K562 (cell line): ENCODE data around the gene CSTPP1. TPM values are rescaled to one million over a fixed set of nuclear protein-coding genes. Genes with fewer than 3 reads are reported as not detected.

Experiments
- ATAC-seq: fragments of 200-7000 bp; cut with Tn5 transposase; 3 replicates; pipeline ENCODE4 v1.9.1; 2020; ENCODE audit warnings: moderate library complexity
- BruUV-seq: library from RNA; stranded (reverse); fragments of 400-500 nt; replicated peaks from 2 replicates; lab custom pipeline; 2021; lab: Mats Ljungman, UMichigan
- CTCF ChIA-PET: fragments of 300-600 bp; formaldehyde crosslinking; extraction: SDS; loops from one replicate; lab custom pipeline; 2021; ENCODE audit warnings: low intra/inter-chr PET ratio; lab: Yijun Ruan, JAX
- POLR2A ChIA-PET: fragments of 300-600, 350-650 bp; sonication (Branson Sonifier 250); formaldehyde crosslinking; extraction: SDS; loops from one replicate; lab custom pipeline; 2021; ENCODE audit warnings: antibody characterized with exemption, inconsistent platforms; lab: Yijun Ruan, JAX
- DNase-seq, 4 experiments: peaks; one replicate each; pipeline versions ENCODE4 v3.0.0 to v3.0.0-alpha.2; 2011 to 2018; ENCODE audit warnings: low spot score in 3 of 4, mixed read lengths in 3 of 4; ENCODE audit errors: extremely low read depth in 1 of 4
- FAIRE-seq: peaks from 2 replicates; lab custom pipeline; 2011; peaks lifted over from hg19 to GRCh38; lab: Jason Lieb, UNC
- H2AFZ ChIP-seq: 2 replicates; pipeline ENCODE4 v1.6.0; 2011; ENCODE audit warnings: low read depth, low read length, control low read depth, inconsistent platforms
- H3K27ac ChIP-seq: fragments of 200-600 bp; 3 replicates; pipeline ENCODE4 v1.8.0; 2011; ENCODE audit warnings: low read depth, mild to moderate bottlenecking, control low read depth, inconsistent platforms, low read length, moderate library complexity, mixed read lengths; ENCODE audit errors: extremely low read depth
- H3K27me3 ChIP-seq, 2 experiments: fragments of 300-600 bp in 1 of 2; 2 replicates in 1 of 2; 3 replicates in 1 of 2; pipeline versions ENCODE4 v1.6.0 to v1.8.0; 2011; ENCODE audit warnings: inconsistent platforms in 2 of 2, low read length in 2 of 2, mild to moderate bottlenecking in 1 of 2, mixed read lengths in 1 of 2, moderate library complexity in 1 of 2; ENCODE audit not compliant: control insufficient read depth in 2 of 2, insufficient read depth in 2 of 2
- H3K36me3 ChIP-seq: fragments of 300-600 bp; 3 replicates; pipeline ENCODE4 v1.8.0; 2011; ENCODE audit warnings: mild to moderate bottlenecking, low read length, inconsistent platforms; ENCODE audit not compliant: control insufficient read depth, insufficient read depth
- H3K4me1 ChIP-seq, 2 experiments: fragments of 200-600 bp in 1 of 2; replicated peaks in 1 of 2; 2 replicates in 1 of 2; 3 replicates in 1 of 2; pipeline versions ENCODE4 v1.5.1 to v1.8.0; 2011; ENCODE audit warnings: inconsistent platforms in 2 of 2, low read length in 2 of 2, mild to moderate bottlenecking in 1 of 2, mixed read lengths in 1 of 2, moderate library complexity in 1 of 2; ENCODE audit not compliant: control insufficient read depth in 2 of 2, insufficient read depth in 2 of 2
- H3K4me2 ChIP-seq: 2 replicates; pipeline ENCODE4 v1.6.1; 2011; ENCODE audit warnings: low read length, control low read depth, inconsistent platforms, mixed read lengths; ENCODE audit not compliant: insufficient read depth
- H3K4me3 ChIP-seq: fragments of 200-600 bp; sonication (generic), shearing (Covaris generic); 2 replicates; pipeline ENCODE4 v1.5.1; 2016; ENCODE audit warnings: control low read depth, inconsistent platforms
- H3K79me2 ChIP-seq: fragments of 200-600 bp; 3 replicates; pipeline ENCODE4 v1.8.0; 2011; ENCODE audit warnings: low read length, inconsistent platforms; ENCODE audit not compliant: control insufficient read depth, insufficient read depth
- H3K9ac ChIP-seq, 2 experiments: 2 replicates each; pipeline versions ENCODE4 v1.6.0 to v1.6.1; 2011; ENCODE audit warnings: low read depth in 2 of 2, low read length in 2 of 2, control low read depth in 1 of 2, inconsistent platforms in 1 of 2, mild to moderate bottlenecking in 1 of 2, mixed read lengths in 1 of 2; ENCODE audit not compliant: insufficient read depth in 1 of 2
- H3K9me1 ChIP-seq: one replicate; pipeline ENCODE4 v1.6.0; 2011; ENCODE audit warnings: inconsistent platforms, mild to moderate bottlenecking, low read length, moderate library complexity; ENCODE audit not compliant: control insufficient read depth, insufficient read depth
- H3K9me3 ChIP-seq: replicated peaks from 2 replicates; pipeline ENCODE4 v1.5.1; 2011; ENCODE audit warnings: low read depth, low read length, inconsistent platforms; ENCODE audit not compliant: control insufficient read depth, insufficient read depth
- H4K20me1 ChIP-seq: replicated peaks from 2 replicates; pipeline ENCODE4 v1.6.1; 2011; ENCODE audit warnings: low read length, inconsistent platforms, mixed read lengths; ENCODE audit not compliant: control insufficient read depth, insufficient read depth
- ARID1B ChIP-seq: fragments of 450-650 bp; IDR thresholded peaks from 2 replicates; pipeline ENCODE4 v1.6.1; 2016; ENCODE audit warnings: antibody characterized with exemption, mild to moderate bottlenecking, inconsistent platforms
- CBFA2T3 ChIP-seq: fragments of 450-650 bp; IDR thresholded peaks from 2 replicates; pipeline ENCODE4 v1.6.1; 2017
- CTBP1 ChIP-seq: fragments of 450-650 bp; IDR thresholded peaks from 2 replicates; pipeline ENCODE4 v1.6.1; 2016; ENCODE audit warnings: borderline replicate concordance
- EP300 ChIP-seq: IDR thresholded peaks from 2 replicates; pipeline ENCODE4 v1.6.1; 2012; ENCODE audit warnings: low read length, improper control_type of control experiment
- JUNB ChIP-seq: fragments of 450-650 bp; formaldehyde crosslinking; conservative IDR thresholded peaks from 2 replicates; pipeline ENCODE4 v1.4.0; 2020; ENCODE audit warnings: mild to moderate bottlenecking
- SMARCA5 ChIP-seq: fragments of 450-650 bp; IDR thresholded peaks from 2 replicates; pipeline ENCODE4 v1.6.1; 2016
- TCF3 ChIP-seq: sonication (generic); formaldehyde crosslinking; IDR thresholded peaks from 2 replicates; pipeline ENCODE4 v1.4.0; 2020; ENCODE audit warnings: mild to moderate bottlenecking, missing genetic modification reagents
- ZNF551 ChIP-seq: fragments of 250-450 bp; sonication (Bioruptor Pico); IDR thresholded peaks from 2 replicates; pipeline ENCODE4 v1.5.0; 2021; ENCODE audit warnings: mild to moderate bottlenecking, moderate library complexity
- ZNF586 ChIP-seq: fragments of 450-650 bp; formaldehyde crosslinking; conservative IDR thresholded peaks from 2 replicates; pipeline ENCODE4 v1.4.0; 2020; ENCODE audit warnings: mild to moderate bottlenecking, moderate library complexity
- WGBS: fragments of 100-300 bp; shearing (Covaris generic); methylation state at CpG from one replicate; pipeline ENCODE4 v1.1.6; 2016; ENCODE audit warnings: low coverage, mixed read lengths; ENCODE audit not compliant: insufficient coverage; ENCODE audit errors: missing lambda C conversion rate; 5-methylcytosine and 5-hydroxymethylcytosine counted together
- in situ Hi-C: fragments of 300-500 bp; cut with MboI; formaldehyde crosslinking; loops from 4 replicates; pipeline ENCODE4 v1.15.0; 2018; ENCODE audit warnings: inconsistent platforms, mixed read lengths
- intact Hi-C: fragments of 100-400 bp; cut with micrococcal nuclease; formaldehyde crosslinking; loops from 2 replicates; pipeline ENCODE4 v1.14.2; 2022
- polyA plus RNA-seq, 8 experiments: library from polyadenylated mRNA; depleted of rRNA in 4 of 8; stranded (reverse) in 5 of 8; unstranded in 3 of 8; fragments of >200 nt; fragmentation: Nextera tagmentation in 2 of 8; fragmentation: Illumina TruSeq in 1 of 8; extraction: Ambion mirVana in 2 of 8; extraction: Trizol in 1 of 8; gene quantifications; 2 replicates each; pipeline versions ENCODE4 v1.2.1 to v1.2.3, GENCODE V29; 2011 to 2014; ENCODE audit warnings: inconsistent platforms in 1 of 8, missing spikeins in 1 of 8
- total RNA-seq, 7 experiments: library from RNA; depleted of rRNA in 6 of 7; stranded (reverse); fragments of >200 nt in 6 of 7; fragmentation: Illumina TruSeq in 2 of 7; extraction: Trizol in 2 of 7; gene quantifications; 2 replicates each; pipeline versions ENCODE4 v1.2.1 to v1.2.3, GENCODE V29; 2011 to 2021; ENCODE audit warnings: low replicate concordance in 1 of 7

Gene CSTPP1
- total and polyA plus RNA-seq, 9 of the 15 experiments (the other 6 are each of a cell fraction or from before 2014, with no cell fraction given), result 6.5 to 17.8 (median 9.2) TPM

DNA sequence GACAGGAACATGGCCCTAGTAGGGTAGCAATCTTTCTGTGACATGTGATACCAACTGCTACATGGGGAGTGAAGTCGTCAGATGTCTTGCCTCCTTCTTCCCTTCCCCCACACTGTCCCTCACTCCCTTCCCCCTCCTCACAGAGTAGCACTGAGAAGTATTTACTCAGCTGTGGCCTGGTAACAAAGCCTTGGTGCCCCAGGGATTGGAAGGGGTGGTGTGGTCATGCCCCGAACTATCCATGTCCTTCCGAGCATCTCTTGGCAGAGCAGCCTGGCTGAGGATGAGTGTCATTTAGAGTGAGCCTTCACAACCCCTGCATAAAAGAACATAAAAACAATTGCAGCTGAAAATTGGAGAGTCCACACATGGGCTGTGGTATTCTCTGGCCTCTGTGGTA is 194.0 kb downstream of the CSTPP1 start (continued):
- no peak for TF ChIP-seq JUNB
- no peak for TF ChIP-seq ZNF551
- peak; percentile 38; the same call in 1 of the 2 replicates for TF ChIP-seq CTBP1
- TF ChIP-seq CBFA2T3, result peak; percentile 65
- TF ChIP-seq ARID1B, result peak; percentile 56
- TF ChIP-seq TCF3, result 0 out of 2 replicates have a peak, but pooled peaks have one; percentile 35
- 0 out of 2 replicates have a peak, but pooled peaks have one; percentile 22 for TF ChIP-seq EP300

DNA sequence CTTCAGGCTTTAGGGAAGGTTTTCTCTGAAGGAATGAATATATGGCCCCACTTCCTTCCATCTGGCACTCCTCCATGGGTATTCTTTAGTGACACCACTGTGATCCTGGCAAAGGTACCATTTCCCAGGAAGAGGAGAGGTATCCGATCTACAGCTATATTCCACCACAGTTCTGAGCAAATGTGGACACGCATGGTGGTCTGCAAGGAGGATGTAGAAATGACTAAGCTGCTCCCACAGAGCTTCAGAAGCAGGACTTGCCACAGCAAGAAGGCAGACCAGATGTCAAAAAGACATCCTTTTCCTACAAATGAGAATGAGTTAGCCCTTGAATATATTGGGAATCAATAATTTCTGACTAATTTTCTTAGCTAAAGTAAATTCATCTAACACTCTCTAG is 194.6 kb downstream of the CSTPP1 start:
- TF ChIP-seq SMARCA5 (no peak), ZNF586 (CRISPR knock-in tag) (no peak)
- TF ChIP-seq, all 486 proteins: peak for 0

More for the DNA sequence above, 194.6 kb downstream of the CSTPP1 start:
- H2AFZ ChIP-seq, result no peak overlapping the region
- no peaks in the 10 kb centered on the region for H3K9me3 ChIP-seq
- no peak overlapping the region for H3K9ac ChIP-seq
- no peaks in the 10 kb centered on the region for H3K36me3 ChIP-seq
- H3K4me3 ChIP-seq, result no peak overlapping the region
- H3K79me2 ChIP-seq, result no peaks in the 10 kb centered on the region
- no peak for ATAC-seq
- WGBS, result 16% methylated on average over 2 of the region's 2 CpGs
- in situ Hi-C loops, result loop anchor here (10.0 kb wide), 1 partner anchor 386 kb away; no protein-coding TSS in a partner anchor
- H3K27me3 ChIP-seq, result no peaks in the 10 kb centered on the region; a peak in 1 of 5 replicates
- no TSS peak for BruUV-seq
- H3K4me2 ChIP-seq, result no peak overlapping the region
- ChIA-PET CTCF (no interaction called here), POLR2A (interaction anchor here (0.7 to 1.3 kb wide), 6 partner anchors 9 to 186 kb away, joined by 3 to 5 read pairs (median 3); no protein-coding TSS in a partner anchor)
- no peak for DNase-seq
- no peaks in the 10 kb centered on the region; the same call in 1 of the 2 replicates for H4K20me1 ChIP-seq
- no peaks in the 10 kb centered on the region for H3K9me1 ChIP-seq
- intact Hi-C loops, result no loop called here
- peaks cover 0 to 6% of the 10 kb centered on the region in 2 experiments; a peak in 2 of 5 replicates for H3K4me1 ChIP-seq
- no peak overlapping the region for H3K27ac ChIP-seq
- FAIRE-seq, result no peak
